ENCODE results near the gene COMMD8. TPM values are rescaled to one million over a fixed set of nuclear protein-coding genes. Genes with fewer than 3 reads are reported as not detected.

Gene COMMD8
- total and polyA plus RNA-seq, 9 donors, result 13.8 to 19.1 (median 16.5) TPM

DNA sequence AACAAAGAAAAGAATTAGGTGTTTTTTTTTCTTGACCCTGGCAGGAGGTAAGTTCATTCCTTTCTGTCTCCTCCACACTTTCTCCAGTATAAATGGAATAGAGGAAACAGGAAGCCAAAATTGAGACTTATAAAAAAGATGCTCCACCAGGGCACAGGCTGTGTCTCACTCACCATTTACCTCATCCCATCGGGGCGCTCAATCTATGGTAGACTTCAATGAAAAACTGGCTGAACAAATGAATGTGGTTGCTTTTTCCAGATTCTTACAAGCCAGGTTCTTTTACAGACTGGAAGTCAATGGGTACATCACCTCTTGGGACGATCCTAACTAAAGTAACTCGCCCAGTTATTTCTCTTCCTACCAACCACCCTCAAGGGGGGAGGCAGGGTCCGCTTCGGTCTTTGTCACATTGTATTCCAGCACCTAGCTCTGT is 685 bp downstream of the COMMD8 start:
- Histone ChIP-seq H3K27ac (ENCODE audit: low read length) (no peak overlapping the region), H3K36me3 (ENCODE audit: control insufficient read depth, insufficient read depth, low read length) (no peaks in the 10 kb centered on the region), H3K9me3 (replicated peaks; ENCODE audit: control insufficient read depth, low read depth, low read length) (no peaks in the 10 kb centered on the region), H3K4me1 (ENCODE audit: control insufficient read depth, insufficient read depth, low read length) (peaks cover 4% of the 10 kb centered on the region), H3K4me3 (ENCODE audit: low read length) (peak overlapping the region; percentile 83), H3K27me3 (ENCODE audit: control insufficient read depth, insufficient read depth, low read length) (no peaks in the 10 kb centered on the region)
- WGBS (ENCODE audit: insufficient coverage), result no CpG with 5 or more reads among the region's 6 CpGs
- no peak for DNase-seq

DNA sequence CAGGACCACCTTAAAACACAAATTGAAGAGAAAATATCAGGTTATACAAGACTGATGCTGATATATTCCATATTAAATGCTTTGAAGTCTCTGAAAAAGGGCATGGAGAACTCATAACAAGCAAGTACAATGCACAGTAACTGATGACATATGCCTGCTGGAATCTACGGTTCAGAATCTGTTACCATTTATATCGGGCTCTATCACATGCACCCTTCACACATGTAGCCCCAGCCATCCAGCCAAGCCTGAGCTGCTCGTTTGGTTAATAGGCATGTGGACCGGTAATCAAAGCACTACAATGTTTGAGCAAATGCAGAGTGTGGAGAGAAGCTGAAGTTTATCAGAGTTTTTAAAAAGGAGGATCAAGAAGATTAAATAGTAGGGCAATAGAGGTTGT is 11.8 kb downstream of the COMMD8 start:
- no peak overlapping the region for H3K4me3 ChIP-seq (ENCODE audit: low read length)
- no peaks in the 10 kb centered on the region for H3K4me1 ChIP-seq (ENCODE audit: control insufficient read depth, insufficient read depth, low read length)
- H3K36me3 ChIP-seq (ENCODE audit: control insufficient read depth, insufficient read depth, low read length), result peaks cover 2% of the 10 kb centered on the region
- H3K27me3 ChIP-seq (ENCODE audit: control insufficient read depth, insufficient read depth, low read length), result no peaks in the 10 kb centered on the region
- DNase-seq, result no peak
- H3K9me3 ChIP-seq (replicated peaks; ENCODE audit: control insufficient read depth, low read depth, low read length), result no peaks in the 10 kb centered on the region
- 60% methylated on average over 1 of the region's 4 CpGs for WGBS (ENCODE audit: insufficient coverage)
- no peak overlapping the region for H3K27ac ChIP-seq (ENCODE audit: low read length)

DNA sequence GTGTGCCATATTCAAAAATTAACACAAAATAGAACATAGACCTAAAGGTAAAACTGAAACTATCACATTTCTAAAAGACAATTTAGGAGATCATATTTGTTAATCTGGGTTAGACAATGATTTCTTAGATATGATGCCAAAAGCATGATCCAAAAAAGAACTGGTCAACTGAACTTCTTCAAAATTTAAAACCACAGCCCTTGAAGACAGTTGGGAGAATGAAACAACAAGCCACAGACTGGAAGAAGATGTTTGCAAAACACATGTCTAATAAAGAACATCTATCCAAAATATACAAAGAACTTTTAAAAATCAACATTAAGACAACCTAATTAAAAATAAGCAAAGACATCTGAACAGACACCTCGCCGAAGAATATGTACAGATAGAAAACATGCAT is 19.5 kb downstream of the COMMD8 start:
- no peak overlapping the region for H3K27ac ChIP-seq (ENCODE audit: low read length)
- DNase-seq, result no peak
- no peaks in the 10 kb centered on the region for H3K4me1 ChIP-seq (ENCODE audit: control insufficient read depth, insufficient read depth, low read length)
- 100% methylated on average over 2 of the region's 2 CpGs for WGBS (ENCODE audit: insufficient coverage)
- no peak overlapping the region for H3K4me3 ChIP-seq (ENCODE audit: low read length)
- no peaks in the 10 kb centered on the region for H3K36me3 ChIP-seq (ENCODE audit: control insufficient read depth, insufficient read depth, low read length)
- H3K27me3 ChIP-seq (ENCODE audit: control insufficient read depth, insufficient read depth, low read length), result no peaks in the 10 kb centered on the region
- no peaks in the 10 kb centered on the region for H3K9me3 ChIP-seq (replicated peaks; ENCODE audit: control insufficient read depth, low read depth, low read length)

DNA sequence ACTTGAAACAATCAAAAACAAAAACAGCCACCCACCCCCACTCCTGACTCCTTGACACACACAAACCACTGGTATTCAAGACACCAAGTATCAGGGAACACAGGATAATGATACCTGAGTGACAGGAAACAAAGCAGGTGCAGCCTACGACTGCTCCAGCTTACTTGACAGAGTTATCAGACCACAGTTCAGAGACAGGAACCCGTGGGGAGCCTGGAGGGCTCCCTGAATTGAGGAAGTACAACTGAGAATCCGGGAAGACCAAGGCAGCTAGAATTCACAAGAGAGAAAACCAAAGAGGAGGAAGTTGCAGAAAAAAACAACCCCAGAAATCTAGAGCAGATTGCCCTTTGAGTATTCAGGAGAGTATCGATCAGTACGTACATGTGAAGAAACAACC is 20.5 kb downstream of the COMMD8 start:
- Histone ChIP-seq H3K27me3 (ENCODE audit: control insufficient read depth, insufficient read depth, low read length) (no peaks in the 10 kb centered on the region), H3K4me3 (ENCODE audit: low read length) (no peak overlapping the region), H3K36me3 (ENCODE audit: control insufficient read depth, insufficient read depth, low read length) (no peaks in the 10 kb centered on the region), H3K27ac (ENCODE audit: low read length) (no peak overlapping the region), H3K4me1 (ENCODE audit: control insufficient read depth, insufficient read depth, low read length) (no peaks in the 10 kb centered on the region), H3K9me3 (replicated peaks; ENCODE audit: control insufficient read depth, low read depth, low read length) (no peaks in the 10 kb centered on the region)
- peak; percentile 49 for DNase-seq
- WGBS (ENCODE audit: insufficient coverage), result 100% methylated on average over 1 of the region's 5 CpGs

DNA sequence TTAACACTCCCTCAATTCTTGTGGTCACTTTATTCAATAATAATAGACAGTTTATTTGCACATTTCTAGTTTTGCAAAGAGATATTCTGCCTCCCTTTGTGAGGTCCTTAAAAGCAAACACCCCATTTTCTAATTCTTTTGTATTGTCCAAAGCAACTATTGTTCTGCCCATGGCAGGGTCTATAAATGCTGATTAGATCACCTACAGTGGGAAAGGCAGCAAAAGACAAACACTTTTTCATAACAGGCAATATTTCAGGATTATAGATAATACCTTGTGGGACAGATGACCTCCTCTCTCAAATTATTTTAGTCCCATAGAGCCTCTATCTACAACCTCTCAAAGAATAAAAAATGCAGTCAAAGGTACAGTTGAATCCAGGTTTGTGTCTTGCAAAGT is 28.6 kb downstream of the COMMD8 start:
- Histone ChIP-seq H3K27ac (ENCODE audit: low read length) (no peak overlapping the region), H3K36me3 (ENCODE audit: control insufficient read depth, insufficient read depth, low read length) (no peaks in the 10 kb centered on the region), H3K27me3 (ENCODE audit: control insufficient read depth, insufficient read depth, low read length) (no peaks in the 10 kb centered on the region), H3K9me3 (replicated peaks; ENCODE audit: control insufficient read depth, low read depth, low read length) (no peaks in the 10 kb centered on the region), H3K4me1 (ENCODE audit: control insufficient read depth, insufficient read depth, low read length) (no peaks in the 10 kb centered on the region), H3K4me3 (ENCODE audit: low read length) (no peak overlapping the region)
- no peak for DNase-seq

DNA sequence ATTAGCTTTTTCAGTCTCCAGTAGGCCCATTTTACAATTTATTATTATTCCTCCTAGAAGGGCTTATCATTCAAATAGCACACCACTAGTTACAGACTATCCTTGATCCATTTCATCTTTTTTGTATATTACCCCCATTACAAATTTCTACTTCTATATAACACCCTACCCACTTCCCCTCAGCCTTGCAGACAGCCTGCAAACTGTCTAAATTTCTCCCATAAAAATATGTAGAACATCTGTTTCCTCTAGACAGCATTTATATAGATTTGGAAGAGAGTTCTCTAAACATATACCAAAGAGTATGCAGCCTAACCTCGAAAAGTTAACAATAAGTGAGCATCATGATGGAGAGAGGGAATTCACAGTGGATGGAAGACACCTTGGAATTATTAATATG is 30.8 kb downstream of the COMMD8 start:
- Histone ChIP-seq H3K9me3 (replicated peaks; ENCODE audit: control insufficient read depth, low read depth, low read length) (no peaks in the 10 kb centered on the region), H3K27me3 (ENCODE audit: control insufficient read depth, insufficient read depth, low read length) (no peaks in the 10 kb centered on the region), H3K4me1 (ENCODE audit: control insufficient read depth, insufficient read depth, low read length) (no peaks in the 10 kb centered on the region), H3K4me3 (ENCODE audit: low read length) (no peak overlapping the region), H3K36me3 (ENCODE audit: control insufficient read depth, insufficient read depth, low read length) (no peaks in the 10 kb centered on the region), H3K27ac (ENCODE audit: low read length) (no peak overlapping the region)
- no CpG with 5 or more reads among the region's 1 CpG for WGBS (ENCODE audit: insufficient coverage)
- no peak for DNase-seq

DNA sequence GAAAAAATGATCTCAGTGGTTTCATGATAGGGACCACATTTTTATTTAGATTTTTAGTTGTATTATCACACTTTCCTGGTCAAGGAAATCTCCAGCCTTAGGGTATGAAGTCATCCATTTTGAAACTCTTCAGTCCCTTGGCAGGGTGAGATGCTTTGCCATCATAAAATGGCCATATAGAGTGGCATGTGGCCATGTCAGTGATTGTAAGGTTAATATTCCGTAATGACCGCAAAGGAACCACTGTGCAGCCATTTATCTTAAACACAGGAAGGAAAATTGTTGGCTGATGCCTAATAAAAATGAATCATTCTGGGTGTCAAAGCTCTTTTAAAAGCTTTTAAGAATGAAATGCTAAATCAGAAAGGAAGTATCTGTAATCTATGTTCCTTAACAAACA is 35.6 kb downstream of the COMMD8 start:
- no peaks in the 10 kb centered on the region for H3K36me3 ChIP-seq (ENCODE audit: control insufficient read depth, insufficient read depth, low read length)
- H3K4me3 ChIP-seq (ENCODE audit: low read length), result no peak overlapping the region
- H3K27ac ChIP-seq (ENCODE audit: low read length), result no peak overlapping the region
- no peaks in the 10 kb centered on the region for H3K4me1 ChIP-seq (ENCODE audit: control insufficient read depth, insufficient read depth, low read length)
- WGBS (ENCODE audit: insufficient coverage), result no CpG with 5 or more reads among the region's 2 CpGs
- no peaks in the 10 kb centered on the region for H3K27me3 ChIP-seq (ENCODE audit: control insufficient read depth, insufficient read depth, low read length)
- H3K9me3 ChIP-seq (replicated peaks; ENCODE audit: control insufficient read depth, low read depth, low read length), result no peaks in the 10 kb centered on the region
- DNase-seq, result no peak

DNA sequence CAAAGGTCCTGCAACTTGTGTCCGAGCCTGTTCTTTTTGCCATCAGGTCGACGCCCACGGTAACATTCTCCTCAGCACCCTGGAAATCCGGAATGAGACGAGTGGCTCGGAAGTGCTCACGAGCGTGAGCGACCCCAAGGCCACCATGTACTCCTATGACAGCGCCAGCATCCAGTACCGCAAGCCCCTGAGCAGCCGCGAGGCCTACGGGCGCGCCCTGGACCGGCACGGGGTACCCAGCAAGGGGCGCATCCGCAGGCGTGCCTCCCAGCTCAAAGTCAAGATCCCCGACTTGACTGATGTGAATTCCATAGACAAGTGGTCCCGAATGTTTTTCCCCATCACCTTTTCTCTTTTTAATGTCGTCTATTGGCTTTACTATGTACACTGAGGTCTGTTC is 37.9 kb downstream of the COMMD8 start:
- Histone ChIP-seq H3K4me1 (ENCODE audit: control insufficient read depth, insufficient read depth, low read length) (no peaks in the 10 kb centered on the region), H3K27me3 (ENCODE audit: control insufficient read depth, insufficient read depth, low read length) (no peaks in the 10 kb centered on the region), H3K9me3 (replicated peaks; ENCODE audit: control insufficient read depth, low read depth, low read length) (no peaks in the 10 kb centered on the region), H3K27ac (ENCODE audit: low read length) (no peak overlapping the region), H3K36me3 (ENCODE audit: control insufficient read depth, insufficient read depth, low read length) (no peaks in the 10 kb centered on the region), H3K4me3 (ENCODE audit: low read length) (no peak overlapping the region)
- 94% methylated on average over 24 of the region's 25 CpGs for WGBS (ENCODE audit: insufficient coverage)
- DNase-seq, result no peak

DNA sequence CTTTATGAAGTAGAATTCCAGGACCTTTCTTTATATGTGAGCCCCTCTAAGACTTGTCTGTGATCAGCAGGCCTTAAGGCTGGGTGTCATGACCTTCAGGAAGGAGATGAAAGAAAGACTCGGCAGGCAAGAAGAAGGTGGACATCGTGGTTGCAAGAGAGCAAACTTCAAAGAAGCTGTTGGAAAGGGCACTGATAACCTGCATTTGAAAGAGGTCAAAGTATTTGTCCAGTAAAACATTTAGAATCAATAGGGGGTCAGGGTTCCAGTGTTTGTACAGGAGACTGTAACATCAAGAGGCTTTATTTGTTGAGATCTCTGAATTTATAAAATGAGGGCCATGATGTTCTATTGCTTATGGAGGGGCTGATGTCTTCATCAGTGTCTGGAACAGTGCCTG is 44.2 kb downstream of the COMMD8 start:
- Histone ChIP-seq H3K36me3 (ENCODE audit: control insufficient read depth, insufficient read depth, low read length) (no peaks in the 10 kb centered on the region), H3K4me1 (ENCODE audit: control insufficient read depth, insufficient read depth, low read length) (no peaks in the 10 kb centered on the region)
- WGBS (ENCODE audit: insufficient coverage), result 34% methylated on average over 2 of the region's 2 CpGs

DNA sequence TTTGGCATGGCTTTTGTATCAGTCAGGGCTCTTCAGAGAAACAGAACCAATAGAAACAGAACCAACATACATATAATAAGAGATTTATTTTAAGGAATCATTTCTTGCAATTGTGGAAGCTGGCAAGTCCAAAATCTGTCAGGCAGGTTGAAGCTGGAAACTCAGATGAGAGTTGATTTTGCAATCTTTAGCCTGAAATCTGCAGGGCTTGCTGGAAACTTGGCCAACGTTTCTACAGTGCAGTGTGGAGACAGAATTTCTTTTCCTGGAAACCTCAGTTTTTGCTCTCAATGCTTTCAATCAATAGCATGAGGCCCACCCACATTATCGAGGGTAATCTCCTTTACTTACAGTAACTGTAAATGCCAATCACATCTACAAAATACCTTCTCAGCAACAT is 45.4 kb downstream of the COMMD8 start:
- no peaks in the 10 kb centered on the region for H3K9me3 ChIP-seq (replicated peaks; ENCODE audit: control insufficient read depth, low read depth, low read length)
- no peaks in the 10 kb centered on the region for H3K36me3 ChIP-seq (ENCODE audit: control insufficient read depth, insufficient read depth, low read length)
- no peak overlapping the region for H3K27ac ChIP-seq (ENCODE audit: low read length)
- H3K4me3 ChIP-seq (ENCODE audit: low read length), result no peak overlapping the region
- no peaks in the 10 kb centered on the region for H3K4me1 ChIP-seq (ENCODE audit: control insufficient read depth, insufficient read depth, low read length)
- 20% methylated on average over 2 of the region's 2 CpGs for WGBS (ENCODE audit: insufficient coverage)
- H3K27me3 ChIP-seq (ENCODE audit: control insufficient read depth, insufficient read depth, low read length), result no peaks in the 10 kb centered on the region
- peak; percentile 16 for DNase-seq

More for the DNA sequence above, 44.2 kb downstream of the COMMD8 start:
- H3K9me3 ChIP-seq (replicated peaks; ENCODE audit: control insufficient read depth, low read depth, low read length), result no peaks in the 10 kb centered on the region
- H3K27me3 ChIP-seq (ENCODE audit: control insufficient read depth, insufficient read depth, low read length), result no peaks in the 10 kb centered on the region
- no peak for DNase-seq
- no peak overlapping the region for H3K4me3 ChIP-seq (ENCODE audit: low read length)
- no peak overlapping the region for H3K27ac ChIP-seq (ENCODE audit: low read length)

DNA sequence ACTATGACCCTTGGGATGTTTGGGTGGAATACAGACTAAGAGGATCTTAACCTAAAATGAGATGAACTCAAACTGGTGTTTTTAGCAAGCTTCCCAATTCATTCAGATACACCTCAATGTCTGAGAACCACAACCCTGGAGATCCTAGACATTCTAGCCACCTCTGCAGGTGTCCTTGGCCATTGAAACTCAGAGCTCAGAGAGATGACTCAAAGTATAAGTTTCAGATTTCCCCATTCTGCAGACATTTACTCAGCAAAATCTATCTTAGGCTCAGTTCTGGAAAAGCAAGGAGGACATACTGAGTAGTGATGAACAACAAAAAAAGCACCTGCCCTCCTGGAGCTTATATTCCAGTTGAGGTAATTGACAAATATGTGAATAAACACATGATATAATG is 47.8 kb downstream of the COMMD8 start:
- Histone ChIP-seq H3K9me3 (replicated peaks; ENCODE audit: control insufficient read depth, low read depth, low read length) (no peaks in the 10 kb centered on the region), H3K36me3 (ENCODE audit: control insufficient read depth, insufficient read depth, low read length) (no peaks in the 10 kb centered on the region), H3K4me1 (ENCODE audit: control insufficient read depth, insufficient read depth, low read length) (no peaks in the 10 kb centered on the region), H3K4me3 (ENCODE audit: low read length) (no peak overlapping the region), H3K27me3 (ENCODE audit: control insufficient read depth, insufficient read depth, low read length) (no peaks in the 10 kb centered on the region), H3K27ac (ENCODE audit: low read length) (no peak overlapping the region)
- no peak for DNase-seq
